GM18499 (cell line): ENCODE results near the gene RSPH3.
"Not testable (repeated sequence)": the region's sequence is repeated elsewhere in the genome, so short reads cannot be mapped to it uniquely, and the experiment has no call there.

Experiments used
- ATAC-seq: cut with Tn5 transposase; IDR thresholded peaks from one replicate; pipeline ENCODE4 v1.9.1; 2021; ENCODE audit warnings: moderate number of reproducible peaks; ENCODE audit not compliant: insufficient read depth, unreplicated experiment

The RSPH3 gene

GRCh38 chr6:158987657-158988056 lies 12.3 kb downstream of the RSPH3 start:
- ATAC-seq, result no peak

GRCh38 chr6:158978757-158979156 lies 21.2 kb downstream of the RSPH3 start:
- ATAC-seq, result no peak

- ATAC-seq, result no peak
Measured at GRCh38 chr6:158977382-158977781, 22.6 kb downstream of the RSPH3 start.

GRCh38 chr6:158972241-158973233 lies 27.5 kb downstream of the RSPH3 start:
- ATAC-seq, result no peak

- ATAC-seq, result no peak
Measured at GRCh38 chr6:158970640-158971275, 29.2 kb downstream of the RSPH3 start.

- ATAC-seq, result no peak
Measured at GRCh38 chr6:158969148-158969547, 30.9 kb downstream of the RSPH3 start.

- no peak for ATAC-seq
Measured at GRCh38 chr6:158963020-158963808, 36.8 kb downstream of the RSPH3 start.

- no peak for ATAC-seq
Measured at GRCh38 chr6:158962371-158962770, 37.6 kb downstream of the RSPH3 start.

- ATAC-seq, result no peak
Measured at GRCh38 chr6:158960026-158960425, 40.0 kb downstream of the RSPH3 start.

GRCh38 chr6:158959552-158959951 lies 40.5 kb downstream of the RSPH3 start:
- ATAC-seq, result no peak

- no peak for ATAC-seq
Measured at GRCh38 chr6:158958504-158959386, 41.3 kb downstream of the RSPH3 start.

- ATAC-seq, result no peak
Measured at GRCh38 chr6:158955255-158955654, 44.7 kb downstream of the RSPH3 start.

GRCh38 chr6:158954753-158955152 lies 45.2 kb downstream of the RSPH3 start:
- ATAC-seq, result no peak

GRCh38 chr6:158952011-158952410 lies 48.0 kb downstream of the RSPH3 start:
- not testable (repeated sequence) for ATAC-seq

- ATAC-seq, result not testable (repeated sequence)
Measured at GRCh38 chr6:158951565-158951964, 48.4 kb downstream of the RSPH3 start.

- no peak for ATAC-seq
Measured at GRCh38 chr6:158947284-158947683, 52.7 kb downstream of the RSPH3 start.

GRCh38 chr6:158943380-158944032 lies 56.5 kb downstream of the RSPH3 start:
- ATAC-seq, result no peak

- ATAC-seq, result no peak
Measured at GRCh38 chr6:158942349-158942748, 57.7 kb downstream of the RSPH3 start.

GRCh38 chr6:158941246-158941645 lies 58.8 kb downstream of the RSPH3 start:
- ATAC-seq, result no peak
